ENCODE measurements around the gene FNDC3B. TPM values are rescaled to one million over a fixed set of nuclear protein-coding genes. Genes with fewer than 3 reads are reported as not detected.
"Not testable (repeated sequence)": the region's sequence is repeated elsewhere in the genome, so short reads cannot be mapped to it uniquely, and the experiment has no call there.

FNDC3B gene
- total and polyA plus RNA-seq, 2 of the 8 experiments (the other 6 are each of a cell fraction or from before 2014, with no cell fraction given): 14.1 to 44.4 TPM

GRCh38 chr3:172255321-172255720, 215.9 kb downstream of the FNDC3B start:
- H3K14ac ChIP-seq (ENCODE audit: insufficient read length); H3K23me2 ChIP-seq (ENCODE audit: low read depth, low read length); H2AK5ac ChIP-seq (ENCODE audit: low read depth, low read length); POLR2A ChIA-PET (ENCODE audit: partially characterized antibody); H3K27ac ChIP-seq (ENCODE audit: low read depth, low read length); H2BK120ac ChIP-seq (replicated peaks; ENCODE audit: low read depth, low read length); H4K5ac ChIP-seq (ENCODE audit: insufficient read length, low read depth, low read length); H3K4me3 ChIP-seq (ENCODE audit: extremely low read depth in 1 of 4, insufficient read depth in 2 of 4, low read depth in 3 of 4, low read length in 4 of 4); H2BK15ac ChIP-seq (ENCODE audit: low read length); H3K4me1 ChIP-seq (replicated peaks in 1 of 4; ENCODE audit: control insufficient read depth in 3 of 4, insufficient read depth in 4 of 4, low read length in 3 of 4); H4K20me1 ChIP-seq (replicated peaks in 1 of 2; ENCODE audit: control insufficient read depth in 1 of 2, insufficient read depth in 2 of 2, low read length in 2 of 2); H3K9me3 ChIP-seq (ENCODE audit: insufficient read depth in 2 of 2, low read depth in 1 of 2, low read length in 1 of 2); H2AFZ ChIP-seq (ENCODE audit: low read length); H3K56ac ChIP-seq (replicated peaks; ENCODE audit: insufficient read length, low read depth, low read length); H3K79me2 ChIP-seq (ENCODE audit: control insufficient read depth in 1 of 2, insufficient read depth in 2 of 2, low read length in 2 of 2); H3K79me1 ChIP-seq (ENCODE audit: low read depth, low read length); H2BK5ac ChIP-seq (ENCODE audit: low read depth, low read length); H4K8ac ChIP-seq (ENCODE audit: extremely low read depth, insufficient read depth, low read length); H2BK20ac ChIP-seq (ENCODE audit: low read length); H2BK12ac ChIP-seq (ENCODE audit: low read depth, low read length); H3K4ac ChIP-seq (replicated peaks; ENCODE audit: insufficient read length, low read depth, low read length); H3K27me3 ChIP-seq (replicated peaks in 1 of 4; ENCODE audit: control insufficient read depth in 3 of 4, extremely low read depth in 1 of 4, insufficient read depth in 3 of 4, low read length in 3 of 4); H3K4me2 ChIP-seq (ENCODE audit: insufficient read depth in 1 of 2, low read depth in 2 of 2, low read length in 2 of 2); DNase-seq (ENCODE audit: low read depth in 1 of 2, low spot score in 2 of 2); FAIRE-seq; H3K18ac ChIP-seq (ENCODE audit: extremely low read depth, low read length); H4K91ac ChIP-seq (replicated peaks; ENCODE audit: insufficient read length, low read length); H3K23ac ChIP-seq (ENCODE audit: insufficient read length); H3K9ac ChIP-seq (replicated peaks in 1 of 4; ENCODE audit: extremely low read depth in 1 of 4, low read depth in 3 of 4, low read length in 3 of 4): not testable (repeated sequence)
- H3K36me3 ChIP-seq (ENCODE audit: control insufficient read depth in 2 of 4, insufficient read depth in 4 of 4, low read length in 3 of 4): peaks cover 0 to 10% (median 2%) of the 10 kb centered on the region in 4 experiments; a peak in 2 of 8 replicates
- 91% methylated on average over 10 of the region's 10 CpGs; no CpG with 5 or more reads in 1 of the 2 experiments for WGBS, 2 experiments (ENCODE audit: extremely low coverage in 1 of 2, insufficient coverage in 1 of 2, insufficient read length in 1 of 2, insufficient replicate concordance in 2 of 2, low coverage in 1 of 2, low lambda C conversion rate in 2 of 2, missing lambda C conversion rate in 1 of 2)
- CTCF ChIA-PET (ENCODE audit: partially characterized antibody): interaction anchor here (1.5 to 2.2 kb wide), 2 partner anchors 11 to 19 kb away, joined by 4 to 6 read pairs; no protein-coding TSS in a partner anchor
